IPS DF 6.9 (cell line): Measurements from ENCODE around the gene CREBBP.

Source experiments
- DNase-seq: peaks from one replicate; pipeline ENCODE4 v3.0.0-alpha.2; 2013; ENCODE audit warnings: low read depth, low spot score
- H3K27ac ChIP-seq: one replicate; pipeline ENCODE4 v1.5.1; 2013; ENCODE audit warnings: low read length, control low read depth
- H3K27me3 ChIP-seq: 2 replicates; pipeline ENCODE4 v1.6.1; 2013; ENCODE audit warnings: mild to moderate bottlenecking, low read length; ENCODE audit not compliant: control insufficient read depth, insufficient read depth
- H3K36me3 ChIP-seq: 2 replicates; pipeline ENCODE4 v1.6.1; 2013; ENCODE audit warnings: low read length; ENCODE audit not compliant: control insufficient read depth, insufficient read depth
- H3K4me1 ChIP-seq: 2 replicates; pipeline ENCODE4 v1.6.1; 2013; ENCODE audit warnings: low read length; ENCODE audit not compliant: control insufficient read depth, insufficient read depth
- H3K4me3 ChIP-seq: 2 replicates; pipeline ENCODE4 v1.5.1; 2013; ENCODE audit warnings: mild to moderate bottlenecking, low read length
- H3K9me3 ChIP-seq: 2 replicates; pipeline ENCODE4 v1.6.1; 2013; ENCODE audit warnings: low read length, inconsistent platforms; ENCODE audit not compliant: control insufficient read depth, insufficient read depth
- WGBS: extraction: QIAGEN DNeasy Blood & Tissue Kit; methylation state at CpG from one replicate; pipeline ENCODE4 v1.1.7; 2013; ENCODE audit warnings: mixed read lengths, missing lambda C conversion rate; ENCODE audit not compliant: insufficient read length, insufficient coverage; 5-methylcytosine and 5-hydroxymethylcytosine counted together

The CREBBP gene

GRCh38 chr16:3783516-3783915 is 97.0 kb downstream of the CREBBP start:
- no CpG with 5 or more reads among the region's 3 CpGs for WGBS
- DNase-seq, result no peak
- no peaks in the 10 kb centered on the region for H3K4me1 ChIP-seq
- H3K36me3 ChIP-seq, result peaks cover 7% of the 10 kb centered on the region
- no peaks in the 10 kb centered on the region for H3K27me3 ChIP-seq
- H3K9me3 ChIP-seq, result no peaks in the 10 kb centered on the region
- H3K4me3 ChIP-seq, result no peak overlapping the region
- H3K27ac ChIP-seq, result no peak overlapping the region

- no CpG with 5 or more reads among the region's 7 CpGs for WGBS
- H3K27me3 ChIP-seq, result no peaks in the 10 kb centered on the region
- H3K9me3 ChIP-seq, result no peaks in the 10 kb centered on the region
- no peak overlapping the region for H3K4me3 ChIP-seq
- peaks cover 7% of the 10 kb centered on the region for H3K36me3 ChIP-seq
- no peak for DNase-seq
- H3K27ac ChIP-seq, result no peak overlapping the region
- no peaks in the 10 kb centered on the region for H3K4me1 ChIP-seq
Measured at GRCh38 chr16:3782566-3782965, 97.9 kb downstream of the CREBBP start.

DNA sequence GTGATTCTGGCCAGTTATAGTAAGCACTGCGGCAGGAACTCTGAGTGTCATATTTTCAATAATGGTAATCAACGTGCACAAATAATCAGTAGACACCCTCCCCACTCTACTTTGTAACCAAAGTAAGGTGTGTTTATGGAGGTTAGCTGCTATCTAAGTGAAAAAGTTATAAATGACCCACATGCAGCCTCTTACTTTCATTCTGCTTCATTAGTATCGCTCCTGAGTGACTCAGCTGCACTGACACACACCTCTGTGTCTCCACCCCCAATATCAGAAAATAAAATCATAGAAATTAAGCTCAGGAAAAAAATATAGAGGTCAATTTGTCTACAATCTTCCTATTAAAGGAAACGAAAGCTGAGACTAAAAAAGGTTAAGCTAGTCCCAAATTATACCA is 99.1 kb downstream of the CREBBP start:
- no peaks in the 10 kb centered on the region for H3K4me1 ChIP-seq
- no peaks in the 10 kb centered on the region for H3K9me3 ChIP-seq
- H3K36me3 ChIP-seq, result peaks cover 7% of the 10 kb centered on the region
- DNase-seq, result no peak
- no peak overlapping the region for H3K4me3 ChIP-seq
- no peaks in the 10 kb centered on the region for H3K27me3 ChIP-seq
- H3K27ac ChIP-seq, result no peak overlapping the region
- WGBS, result no CpG with 5 or more reads among the region's 4 CpGs

GRCh38 chr16:3780570-3780969 is 99.9 kb downstream of the CREBBP start:
- H3K9me3 ChIP-seq, result no peaks in the 10 kb centered on the region
- no peaks in the 10 kb centered on the region for H3K4me1 ChIP-seq
- H3K27me3 ChIP-seq, result no peaks in the 10 kb centered on the region
- H3K27ac ChIP-seq, result no peak overlapping the region
- no peak for DNase-seq
- no CpG with 5 or more reads among the region's 6 CpGs for WGBS
- H3K4me3 ChIP-seq, result no peak overlapping the region
- H3K36me3 ChIP-seq, result peaks cover 7% of the 10 kb centered on the region

DNA sequence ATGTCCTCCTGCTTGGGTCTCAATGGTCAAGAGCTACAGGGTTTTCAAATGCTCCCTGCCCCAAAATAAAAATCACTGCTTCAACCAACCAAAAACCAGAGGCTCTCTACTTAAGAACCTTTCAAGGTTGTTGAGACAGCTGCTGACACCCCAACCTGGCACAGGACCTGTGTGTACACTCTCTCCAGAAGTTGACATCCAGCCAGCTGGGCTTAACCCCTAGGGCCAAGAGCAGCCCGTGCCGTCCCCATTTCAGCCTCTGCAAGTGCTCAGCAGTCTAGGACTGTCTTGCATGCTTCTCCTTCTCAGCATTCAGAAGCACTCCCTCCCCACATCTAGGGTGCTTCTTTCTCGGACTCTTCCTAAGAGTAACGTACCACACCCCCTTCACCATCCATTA is 104.2 kb downstream of the CREBBP start:
- no peak overlapping the region for H3K4me3 ChIP-seq
- H3K4me1 ChIP-seq, result no peaks in the 10 kb centered on the region
- DNase-seq, result no peak
- no peaks in the 10 kb centered on the region for H3K27me3 ChIP-seq
- H3K36me3 ChIP-seq, result peaks cover 9% of the 10 kb centered on the region
- H3K9me3 ChIP-seq, result no peaks in the 10 kb centered on the region
- H3K27ac ChIP-seq, result no peak overlapping the region
- WGBS, result no CpG with 5 or more reads among the region's 4 CpGs

GRCh38 chr16:3774819-3775218 is 105.7 kb downstream of the CREBBP start:
- WGBS, result no CpG with 5 or more reads among the region's 6 CpGs
- Histone ChIP-seq H3K9me3 (no peaks in the 10 kb centered on the region), H3K27me3 (no peaks in the 10 kb centered on the region), H3K27ac (no peak overlapping the region), H3K4me3 (no peak overlapping the region), H3K36me3 (peaks cover 10% of the 10 kb centered on the region), H3K4me1 (no peaks in the 10 kb centered on the region)
- no peak for DNase-seq

- no CpG with 5 or more reads among the region's 6 CpGs for WGBS
- no peaks in the 10 kb centered on the region for H3K27me3 ChIP-seq
- H3K4me1 ChIP-seq, result no peaks in the 10 kb centered on the region
- DNase-seq, result no peak
- no peaks in the 10 kb centered on the region for H3K9me3 ChIP-seq
- H3K27ac ChIP-seq, result no peak overlapping the region
- H3K36me3 ChIP-seq, result peaks cover 8% of the 10 kb centered on the region
- no peak overlapping the region for H3K4me3 ChIP-seq
Measured at GRCh38 chr16:3774156-3774767, 106.3 kb downstream of the CREBBP start.

DNA sequence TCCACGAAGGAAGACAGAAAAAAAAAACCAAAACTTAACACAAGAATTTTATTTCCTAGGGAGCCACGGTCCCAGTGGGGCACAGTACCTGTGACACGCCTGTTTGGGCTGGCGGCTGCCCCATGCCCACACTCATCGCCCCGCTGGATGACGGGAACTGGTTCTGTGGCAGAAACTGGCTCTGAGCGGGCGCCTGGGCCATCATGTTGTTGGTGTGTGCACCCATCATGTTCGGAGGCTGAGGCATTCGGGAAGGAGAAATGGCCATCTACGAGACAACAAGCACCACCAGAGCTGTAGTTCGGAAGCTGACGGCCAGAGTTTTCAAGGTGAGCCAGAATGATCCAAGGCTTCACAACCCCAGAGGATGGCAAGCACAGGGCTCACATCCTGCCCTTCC is 106.8 kb downstream of the CREBBP start:
- Histone ChIP-seq H3K4me1 (no peaks in the 10 kb centered on the region), H3K9me3 (no peaks in the 10 kb centered on the region), H3K27me3 (no peaks in the 10 kb centered on the region), H3K4me3 (no peak overlapping the region), H3K27ac (no peak overlapping the region), H3K36me3 (peaks cover 8% of the 10 kb centered on the region)
- no CpG with 5 or more reads among the region's 14 CpGs for WGBS
- DNase-seq, result no peak

DNA sequence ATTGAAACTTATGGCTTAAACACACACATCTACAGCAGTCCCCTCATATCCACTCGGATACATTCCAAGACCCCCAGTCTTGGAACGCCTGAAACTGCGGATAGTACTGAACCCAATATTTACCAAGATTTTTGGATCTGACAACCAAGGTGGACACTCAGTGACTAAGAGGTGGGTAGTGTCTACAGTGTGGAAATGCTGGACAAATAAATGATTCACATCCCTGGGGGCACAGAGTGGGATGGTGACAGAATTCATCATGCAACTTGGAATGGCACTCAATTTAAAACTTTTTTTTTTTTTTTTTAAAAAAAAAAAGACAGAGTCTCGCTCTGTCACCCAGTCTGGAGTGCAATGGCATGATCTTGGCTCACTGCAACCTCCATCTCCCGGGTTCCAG is 109.0 kb downstream of the CREBBP start:
- no peaks in the 10 kb centered on the region for H3K27me3 ChIP-seq
- WGBS, result no CpG with 5 or more reads among the region's 5 CpGs
- peaks cover 16% of the 10 kb centered on the region for H3K36me3 ChIP-seq
- H3K4me3 ChIP-seq, result no peak overlapping the region
- H3K27ac ChIP-seq, result no peak overlapping the region
- no peak for DNase-seq
- no peaks in the 10 kb centered on the region for H3K4me1 ChIP-seq
- no peaks in the 10 kb centered on the region for H3K9me3 ChIP-seq

DNA sequence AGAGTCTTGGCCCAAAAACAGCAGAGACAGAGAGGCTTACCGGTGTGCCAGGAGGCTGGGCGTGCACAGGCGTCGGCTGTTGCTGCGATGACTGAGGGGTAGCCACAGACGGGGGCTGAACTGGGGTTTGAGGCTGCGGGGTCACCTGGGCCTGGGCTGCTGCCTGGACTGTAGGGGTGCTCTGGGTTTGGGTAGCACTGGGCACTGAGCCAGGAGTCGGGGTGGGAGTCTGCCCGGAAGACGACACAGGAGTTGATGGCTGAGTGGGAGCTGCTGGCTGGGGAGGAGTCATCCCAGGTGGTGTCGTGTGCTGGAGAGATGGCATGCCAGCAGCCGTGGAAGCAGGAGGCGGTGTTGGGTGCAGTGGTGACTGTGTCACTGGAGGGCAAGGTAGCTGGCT is 110.0 kb downstream of the CREBBP start:
- peaks cover 16% of the 10 kb centered on the region for H3K36me3 ChIP-seq
- no peak for DNase-seq
- H3K27ac ChIP-seq, result no peak overlapping the region
- no peak overlapping the region for H3K4me3 ChIP-seq
- no peaks in the 10 kb centered on the region for H3K9me3 ChIP-seq
- no CpG with 5 or more reads among the region's 13 CpGs for WGBS
- H3K27me3 ChIP-seq, result no peaks in the 10 kb centered on the region
- H3K4me1 ChIP-seq, result no peaks in the 10 kb centered on the region

- no peak overlapping the region for H3K4me3 ChIP-seq
- H3K36me3 ChIP-seq, result peaks cover 18% of the 10 kb centered on the region
- no peak overlapping the region for H3K27ac ChIP-seq
- no peaks in the 10 kb centered on the region for H3K27me3 ChIP-seq
- H3K4me1 ChIP-seq, result no peaks in the 10 kb centered on the region
- DNase-seq, result no peak
- H3K9me3 ChIP-seq, result no peaks in the 10 kb centered on the region
- no CpG with 5 or more reads among the region's 13 CpGs for WGBS
Measured at GRCh38 chr16:3769942-3770341, 110.6 kb downstream of the CREBBP start.
